COR-L47 (cell line): Measurements from ENCODE around the gene GPRC6A.

Source experiments
- DNase-seq: peaks from one replicate; lab custom pipeline; 2025; lab: John Stamatoyannopoulos, UW

The GPRC6A gene

GRCh38 chr6:116779573-116780164 is 49.2 kb downstream of the GPRC6A start:
- no peak for DNase-seq

- DNase-seq: no peak
These were observed 55.0 kb downstream of the GPRC6A start for GRCh38 chr6:116773886-116774285.

GRCh38 chr6:116772450-116772849 is 56.4 kb downstream of the GPRC6A start:
- no peak for DNase-seq

GRCh38 chr6:116767715-116768114 is 61.2 kb downstream of the GPRC6A start:
- DNase-seq: no peak

- DNase-seq: no peak
These were observed 62.2 kb downstream of the GPRC6A start for GRCh38 chr6:116766506-116767176.

GRCh38 chr6:116764961-116765841 is 63.7 kb downstream of the GPRC6A start, which contains the start of gene FAM162B:
Gene FAM162B (minus strand): TSS chr6:116765719. CDS start chr6:116765576, 143 bp downstream.
- no peak for DNase-seq

- DNase-seq: no peak
These were observed 64.3 kb downstream of the GPRC6A start for GRCh38 chr6:116764629-116764960.

- no peak for DNase-seq
These were observed 64.8 kb downstream of the GPRC6A start for GRCh38 chr6:116763906-116764628.

- no peak for DNase-seq
These were observed 65.8 kb downstream of the GPRC6A start for GRCh38 chr6:116763048-116763447.

GRCh38 chr6:116762235-116762634 is 66.6 kb downstream of the GPRC6A start:
- DNase-seq: no peak

GRCh38 chr6:116761779-116762178 is 67.1 kb downstream of the GPRC6A start:
- no peak for DNase-seq

- no peak for DNase-seq
These were observed 83.7 kb downstream of the GPRC6A start for GRCh38 chr6:116745176-116745575.
